RPMI7951 (cell line): Measurements from ENCODE around the gene NRTN. TPM values are rescaled to one million over a fixed set of nuclear protein-coding genes. Genes with fewer than 3 reads are reported as not detected.

ENCODE experiments used
- DNase-seq: peaks from one replicate; pipeline ENCODE4 v3.0.0-alpha.2; 2012; ENCODE audit warnings: low read depth
- total RNA-seq: library from RNA; depleted of rRNA; stranded (reverse); fragments of >200 nt; shearing (Covaris generic); gene quantifications from 2 replicates; pipeline ENCODE4 v1.2.3, GENCODE V29; 2014; rRNA removed

The NRTN gene
- total RNA-seq, 1 experiment from 2014 or later, result not detected

GRCh38 chr19:5867201-5868136 is 62.6 kb downstream of the NRTN start:
- DNase-seq, result no peak

- DNase-seq, result no peak
Measured at GRCh38 chr19:5870986-5871394, 66.1 kb downstream of the NRTN start.

GRCh38 chr19:5873617-5874199 is 68.8 kb downstream of the NRTN start:
- no peak for DNase-seq

GRCh38 chr19:5874496-5874895 is 69.6 kb downstream of the NRTN start:
- DNase-seq, result peak; percentile 65

- no peak for DNase-seq
Measured at GRCh38 chr19:5877427-5877826, 72.6 kb downstream of the NRTN start.

GRCh38 chr19:5877882-5878281 is 73.0 kb downstream of the NRTN start:
- no peak for DNase-seq

Other genes with a start within 250 kb of the NRTN start
- 0.12 TPM in 1 of 2 replicates, not detected in the other for gene TINCR, start 237.1 kb upstream of the NRTN start, total RNA-seq
- gene SAFB2, start 182.3 kb upstream of the NRTN start, total RNA-seq, result 13.6 and 14.9 TPM in 2 replicates
- gene SAFB, start 182.0 kb upstream of the NRTN start, total RNA-seq, result 19.5 and 21.9 TPM in 2 replicates
- 67.8 and 68.8 TPM in 2 replicates for gene MICOS13, start 124.6 kb upstream of the NRTN start, total RNA-seq
- 9.5 and 22.4 TPM in 2 replicates for gene HSD11B1L, start 124.0 kb upstream of the NRTN start, total RNA-seq
- gene RPL36, start 114.8 kb upstream of the NRTN start, total RNA-seq, result 738 and 947 TPM in 2 replicates
- 34.6 and 38.2 TPM in 2 replicates for gene LONP1, start 84.9 kb upstream of the NRTN start, total RNA-seq
- not detected in 2 replicates for gene CATSPERD, start 84.4 kb upstream of the NRTN start, total RNA-seq
- 0.48 and 0.68 TPM in 2 replicates for gene PRR22, start 20.3 kb upstream of the NRTN start, total RNA-seq
- gene DUS3L, start 13.9 kb upstream of the NRTN start, total RNA-seq, result 24.5 and 35.3 TPM in 2 replicates
- not detected in 2 replicates for gene FUT6, start 34.6 kb downstream of the NRTN start, total RNA-seq
- not detected in 2 replicates for gene FUT3, start 46.4 kb downstream of the NRTN start, total RNA-seq
- gene FUT5, start 65.5 kb downstream of the NRTN start, total RNA-seq, result not detected in 2 replicates
- 470 and 521 TPM in 2 replicates for gene NDUFA11, start 98.7 kb downstream of the NRTN start, total RNA-seq
- gene VMAC, start 99.8 kb downstream of the NRTN start, total RNA-seq, result 1.4 and 1.5 TPM in 2 replicates
- gene CAPS, start 109.2 kb downstream of the NRTN start, total RNA-seq, result 1.6 and 1.8 TPM in 2 replicates
- 54.9 and 62.6 TPM in 2 replicates for gene RANBP3, start 173.1 kb downstream of the NRTN start, total RNA-seq